ENCODE measurements around the gene PFDN5. TPM values are rescaled to one million over a fixed set of nuclear protein-coding genes. Genes with fewer than 3 reads are reported as not detected.

PFDN5 gene
- total RNA-seq, 2 experiments from 2014 or later = 376 to 383 TPM

- Mint-ChIP-seq H3K27me3 (ENCODE audit: low read depth) (no peaks in the 10 kb centered on the region), H3K9me3 (no peaks in the 10 kb centered on the region), H3K4me3 (no peak overlapping the region), H3K4me1 (ENCODE audit: low read depth) (peaks cover 9% of the 10 kb centered on the region), H3K27ac (no peak overlapping the region), H3K36me3 (ENCODE audit: low read depth) (no peaks in the 10 kb centered on the region)
- DNase-seq = no peak
- CTCF ChIA-PET = interaction anchor here (0.9 to 6.5 kb wide), 6 partner anchors 15 to 187 kb away, joined by 3 to 196 read pairs (median 10); partner anchors contain the start of genes AAAS and AMHR2
- intact Hi-C loops (cut with micrococcal nuclease) = no loop called here
Measured at GRCh38 chr12:53346491-53346890, 51.1 kb downstream of the PFDN5 start.

DNA sequence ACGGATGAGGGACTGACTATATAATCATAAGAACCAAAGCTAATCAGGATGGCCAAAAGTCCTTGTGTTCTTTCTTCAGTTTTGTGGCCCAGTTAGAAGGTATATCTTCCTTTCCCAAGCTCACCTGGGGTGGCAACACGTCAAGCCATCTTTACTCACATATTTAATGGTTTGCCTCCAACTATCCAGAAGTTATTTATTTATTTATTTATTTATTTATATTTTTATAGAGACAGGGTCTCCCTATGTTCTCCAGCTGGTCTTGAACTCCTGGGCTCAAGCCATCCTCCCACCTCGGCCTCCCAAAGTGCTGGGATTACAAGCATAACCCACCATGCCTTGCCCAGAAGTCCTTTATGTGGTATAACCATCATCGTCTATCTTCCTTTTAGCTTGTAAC, 52.6 kb downstream of the PFDN5 start:
- Mint-ChIP-seq H3K27me3 (ENCODE audit: low read depth) (no peaks in the 10 kb centered on the region), H3K36me3 (ENCODE audit: low read depth) (no peaks in the 10 kb centered on the region), H3K9me3 (no peaks in the 10 kb centered on the region), H3K4me1 (ENCODE audit: low read depth) (peaks cover 14% of the 10 kb centered on the region), H3K27ac (no peak overlapping the region), H3K4me3 (no peak overlapping the region)
- intact Hi-C loops (cut with micrococcal nuclease) = no loop called here
- CTCF ChIA-PET = interaction anchor here (0.6 to 6.5 kb wide), 6 partner anchors 11 to 188 kb away, joined by 3 to 196 read pairs (median 5); partner anchors contain the start of genes AAAS and AMHR2
- DNase-seq = no peak

Other genes starting within 250 kb of the PFDN5 start
- gene TNS2, start 245.5 kb upstream of the PFDN5 start, total RNA-seq = under 1 TPM; 0.37 to 0.67 TPM
- gene SPRYD3, start 216.2 kb upstream of the PFDN5 start, total RNA-seq = 10 to 100 TPM; 20.1 to 20.2 TPM
- 1 to 10 TPM; 3.7 to 6.4 TPM for gene IGFBP6, start 197.9 kb upstream of the PFDN5 start, total RNA-seq
- under 1 TPM; 0.74 to 0.81 TPM for gene SOAT2, start 192.1 kb upstream of the PFDN5 start, total RNA-seq
- 10 to 100 TPM; 40.4 to 42.0 TPM for gene ZNF740, start 114.8 kb upstream of the PFDN5 start, total RNA-seq
- 10 to 100 TPM; 31.5 to 32.3 TPM for gene CSAD, start 114.6 kb upstream of the PFDN5 start, total RNA-seq
- 10 to 100 TPM; 32.3 to 32.5 TPM for gene ITGB7, start 88.3 kb upstream of the PFDN5 start, total RNA-seq
- 1 to 10 TPM; 4.0 to 4.6 TPM for gene RARG, start 63.3 kb upstream of the PFDN5 start, total RNA-seq
- 10 to 100 TPM; 53.3 to 54.2 TPM for gene ESPL1, start 27.2 kb upstream of the PFDN5 start, total RNA-seq
- 10 to 100 TPM; 59.6 to 68.4 TPM for gene MYG1, start 4.2 kb downstream of the PFDN5 start, total RNA-seq
- gene AAAS, start 26.1 kb downstream of the PFDN5 start, total RNA-seq = 10 to 100 TPM; 81.0 to 83.4 TPM
- gene SP7, start 40.8 kb downstream of the PFDN5 start, total RNA-seq = not detected
- 10 to 100 TPM; 87.6 to 91.9 TPM for gene SP1, start 84.6 kb downstream of the PFDN5 start, total RNA-seq
- gene AMHR2, start 128.3 kb downstream of the PFDN5 start, total RNA-seq = not detected
- 100 to 1,000 TPM; 207 to 216 TPM for gene PRR13, start 146.2 kb downstream of the PFDN5 start, total RNA-seq
- gene PCBP2, start 156.6 kb downstream of the PFDN5 start, total RNA-seq = 1,000 to 10,000 TPM; 1,085 to 1,132 TPM
- 1 to 10 TPM; 6.0 to 8.2 TPM for gene MAP3K12, start 203.9 kb downstream of the PFDN5 start, total RNA-seq
- gene TARBP2, start 205.7 kb downstream of the PFDN5 start, total RNA-seq = 10 to 100 TPM; 25.0 to 26.8 TPM
- gene NPFF, start 211.9 kb downstream of the PFDN5 start, total RNA-seq = not detected

Measured in activated naive CD4-positive, alpha-beta T cell treated with anti-CD3 and anti-CD28 coated beads for 36 hours (primary cell).